HG03064 (cell line): ENCODE measurements around the gene BMPR1A.

Experiments
- ATAC-seq: cut with Tn5 transposase; IDR thresholded peaks from one replicate; pipeline ENCODE4 v1.9.1; 2021; ENCODE audit warnings: low read depth; ENCODE audit not compliant: unreplicated experiment

The BMPR1A gene

DNA sequence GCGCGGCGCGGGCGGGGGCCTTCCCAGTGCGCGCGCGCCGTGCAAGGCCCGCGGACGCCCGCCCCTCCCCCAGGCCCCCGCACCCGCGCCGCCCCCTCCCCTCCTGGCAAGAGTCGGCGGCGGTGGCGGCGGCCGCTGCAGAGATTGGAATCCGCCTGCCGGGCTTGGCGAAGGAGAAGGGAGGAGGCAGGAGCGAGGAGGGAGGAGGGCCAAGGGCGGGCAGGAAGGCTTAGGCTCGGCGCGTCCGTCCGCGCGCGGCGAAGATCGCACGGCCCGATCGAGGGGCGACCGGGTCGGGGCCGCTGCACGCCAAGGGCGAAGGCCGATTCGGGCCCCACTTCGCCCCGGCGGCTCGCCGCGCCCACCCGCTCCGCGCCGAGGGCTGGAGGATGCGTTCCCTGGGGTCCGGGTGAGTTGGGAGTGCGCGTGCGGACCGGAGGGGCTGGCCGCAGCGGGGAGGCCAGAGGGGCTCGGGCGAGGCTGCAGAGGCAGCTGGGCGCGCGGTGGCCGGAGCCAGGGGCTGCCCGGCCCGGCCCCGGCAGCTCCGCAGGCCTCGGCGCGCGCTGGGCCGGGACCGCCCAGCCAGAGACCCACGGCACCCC lies at the start of gene BMPR1A:
TSS of gene BMPR1A (plus strand) at position 109 of the 602 bp plus-strand sequence. CDS start 119,400 bp downstream, outside the sequence.
- peak; percentile 38 for ATAC-seq

DNA sequence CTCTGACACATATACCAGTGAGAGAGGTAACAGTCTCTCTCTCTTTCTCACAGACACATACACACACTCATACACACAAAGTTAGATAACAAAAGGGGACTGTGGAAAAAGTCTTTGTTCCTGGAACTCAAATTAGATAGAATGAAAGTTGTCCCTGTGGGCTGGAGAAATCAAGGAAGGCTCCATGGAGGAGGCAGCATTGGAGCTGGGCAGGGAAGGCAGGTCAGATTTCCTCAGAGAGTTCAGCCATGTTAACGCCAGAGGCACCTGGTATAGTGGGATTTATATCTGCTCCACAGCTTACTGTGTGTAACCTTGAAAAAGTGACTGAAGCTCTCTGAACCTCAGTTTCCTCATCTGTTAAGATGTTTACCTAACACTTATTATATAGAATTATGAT lies 49.4 kb upstream of the BMPR1A start:
- no peak for ATAC-seq

DNA sequence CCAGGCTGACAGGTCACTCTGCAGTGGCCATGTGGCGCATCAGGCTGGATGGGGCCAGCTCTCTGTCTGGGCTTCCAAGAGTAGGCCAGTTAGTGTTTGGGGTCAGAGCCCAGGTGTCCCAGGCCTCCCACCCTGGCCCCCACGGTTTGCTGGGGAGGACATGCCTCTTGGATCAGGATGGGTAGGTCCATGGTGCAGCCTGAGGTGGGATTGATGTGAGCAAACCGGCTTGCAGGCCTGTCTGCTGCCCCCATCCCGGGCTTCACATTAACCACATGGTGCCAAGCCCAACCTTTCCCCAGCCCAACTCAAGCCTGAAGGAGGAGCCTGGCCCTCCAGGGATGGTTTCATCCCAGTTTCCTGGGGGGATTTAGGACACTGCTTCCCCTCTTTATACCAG lies 48.9 kb upstream of the BMPR1A start:
- no peak for ATAC-seq

DNA sequence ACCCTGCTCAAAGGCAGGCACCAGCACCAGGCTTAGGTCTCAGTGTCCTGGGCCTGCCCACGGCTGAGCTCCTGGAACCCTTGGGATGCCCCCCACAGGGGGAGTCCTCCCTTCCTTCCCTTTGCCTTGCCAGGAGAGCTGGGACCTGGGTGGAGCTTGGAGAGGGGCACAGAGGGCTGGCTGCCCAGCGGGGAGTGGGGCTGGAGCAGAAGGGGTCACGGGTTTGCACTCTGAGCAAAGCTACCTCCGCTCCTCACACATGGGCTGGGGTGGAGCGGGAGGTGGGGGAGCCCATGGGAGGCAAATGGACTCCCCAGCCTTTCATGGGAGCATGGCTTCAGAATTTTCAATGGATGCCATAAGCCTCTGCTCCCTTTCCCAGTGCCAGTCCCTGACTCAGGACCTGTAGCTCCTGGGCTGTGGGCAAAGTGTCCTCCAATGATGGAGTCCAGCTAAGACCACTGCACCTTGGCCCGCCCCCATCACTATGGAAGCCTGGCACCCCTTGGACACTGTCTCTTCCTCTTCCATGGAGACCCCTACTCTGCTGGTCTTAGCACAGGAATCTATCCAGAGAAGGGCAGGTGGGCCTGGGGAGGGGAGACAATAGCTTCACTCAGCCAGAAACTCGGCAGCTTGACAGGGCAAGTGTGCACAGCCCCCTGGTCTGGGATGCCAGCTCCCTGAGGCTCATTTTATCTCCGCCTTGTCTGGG lies 48.2 kb upstream of the BMPR1A start:
- no peak for ATAC-seq

DNA sequence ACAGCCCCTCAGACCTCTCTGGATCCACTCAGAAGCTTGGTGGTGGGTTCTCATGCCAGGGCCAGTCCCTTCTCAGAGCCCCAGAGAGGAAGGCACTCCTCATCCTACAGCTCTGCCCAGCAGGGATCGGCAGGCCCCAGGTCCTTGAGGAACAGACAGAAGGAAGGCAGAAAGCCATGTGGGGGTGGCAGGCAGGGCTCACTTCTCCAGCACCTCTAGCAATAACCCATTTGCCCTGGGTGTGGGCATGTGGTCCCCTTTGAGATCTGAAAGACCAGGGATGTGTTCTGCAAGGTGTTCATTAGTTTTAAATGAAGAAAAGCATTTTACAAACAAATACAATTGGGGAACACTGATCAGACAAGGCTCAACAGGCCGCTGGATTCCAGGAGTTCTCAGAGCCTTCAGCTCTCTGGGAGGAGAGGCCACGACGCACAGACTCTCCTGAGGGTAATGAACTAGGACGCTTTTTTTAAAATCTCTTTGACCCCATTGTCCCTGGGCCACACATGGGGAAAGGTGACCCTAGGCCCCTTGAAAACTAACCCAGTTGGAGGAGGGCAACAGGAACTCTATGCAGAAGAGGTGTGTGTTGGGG lies 47.5 kb upstream of the BMPR1A start:
- no peak for ATAC-seq

DNA sequence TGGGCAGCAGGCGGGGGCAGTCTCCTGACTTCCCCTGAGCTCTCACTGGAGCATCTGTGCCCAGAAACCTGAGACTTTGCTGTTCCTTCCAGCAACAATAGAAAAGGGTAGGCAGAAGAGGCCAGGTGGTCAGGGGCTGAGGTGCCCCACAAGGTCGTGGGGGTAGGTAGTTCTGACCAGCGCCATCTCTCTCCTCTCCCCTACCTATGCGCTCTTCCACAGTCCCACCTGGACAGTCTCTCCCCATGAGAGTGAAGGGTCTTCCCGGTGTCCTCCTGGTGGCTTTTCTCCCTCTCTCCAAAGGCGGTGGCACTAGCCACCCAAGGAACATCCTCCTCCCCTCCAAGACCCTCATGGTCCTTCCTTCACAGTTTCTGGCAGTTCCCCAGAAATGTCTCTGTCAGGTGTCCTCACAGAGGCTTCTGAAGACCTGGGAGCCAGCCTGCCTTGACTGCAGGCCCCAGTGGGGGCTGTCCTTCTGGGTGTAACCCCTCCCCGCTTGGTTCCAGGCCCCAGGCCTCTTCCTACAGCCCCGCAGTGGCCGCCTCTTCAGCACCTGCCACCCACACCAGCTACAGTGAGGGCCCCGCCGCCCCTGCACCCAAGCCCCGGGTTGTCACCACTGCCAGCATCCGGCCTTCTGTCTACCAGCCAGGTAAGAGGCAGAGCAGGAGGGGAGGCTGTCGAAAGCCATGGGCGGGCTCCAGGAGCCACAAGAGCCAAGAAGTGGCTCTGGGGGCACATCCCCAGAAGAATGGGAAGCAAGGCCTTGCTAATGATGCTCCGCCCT lies 46.8 kb upstream of the BMPR1A start:
- ATAC-seq = no peak

DNA sequence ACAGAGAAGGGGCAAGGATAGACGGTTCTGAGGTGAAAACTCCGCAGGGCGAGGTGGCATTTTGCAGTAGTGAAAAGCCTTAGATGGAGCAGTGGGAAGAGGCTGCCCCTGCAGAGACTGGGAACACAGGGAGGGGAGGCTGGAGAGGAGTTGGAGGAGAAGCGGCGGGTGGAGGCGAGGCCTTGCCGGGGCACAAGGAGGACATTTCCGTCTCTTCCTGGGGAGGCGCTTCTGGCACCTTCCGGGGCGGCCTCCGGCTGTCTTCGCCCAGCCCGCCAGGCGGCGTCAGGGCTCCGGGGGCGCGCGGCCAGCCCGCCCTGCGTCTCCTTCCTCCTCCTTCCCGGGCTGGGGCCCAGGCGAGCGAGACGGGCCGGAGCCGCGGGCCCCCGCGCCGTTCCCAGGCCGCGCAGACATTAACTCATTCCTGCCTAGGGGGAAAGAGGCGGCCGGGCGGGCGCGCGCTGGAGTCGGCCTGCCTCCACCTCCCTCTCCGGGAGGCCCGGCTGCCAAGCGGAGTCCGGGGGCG lies 45.4 kb upstream of the BMPR1A start:
- peak; percentile 91 for ATAC-seq

DNA sequence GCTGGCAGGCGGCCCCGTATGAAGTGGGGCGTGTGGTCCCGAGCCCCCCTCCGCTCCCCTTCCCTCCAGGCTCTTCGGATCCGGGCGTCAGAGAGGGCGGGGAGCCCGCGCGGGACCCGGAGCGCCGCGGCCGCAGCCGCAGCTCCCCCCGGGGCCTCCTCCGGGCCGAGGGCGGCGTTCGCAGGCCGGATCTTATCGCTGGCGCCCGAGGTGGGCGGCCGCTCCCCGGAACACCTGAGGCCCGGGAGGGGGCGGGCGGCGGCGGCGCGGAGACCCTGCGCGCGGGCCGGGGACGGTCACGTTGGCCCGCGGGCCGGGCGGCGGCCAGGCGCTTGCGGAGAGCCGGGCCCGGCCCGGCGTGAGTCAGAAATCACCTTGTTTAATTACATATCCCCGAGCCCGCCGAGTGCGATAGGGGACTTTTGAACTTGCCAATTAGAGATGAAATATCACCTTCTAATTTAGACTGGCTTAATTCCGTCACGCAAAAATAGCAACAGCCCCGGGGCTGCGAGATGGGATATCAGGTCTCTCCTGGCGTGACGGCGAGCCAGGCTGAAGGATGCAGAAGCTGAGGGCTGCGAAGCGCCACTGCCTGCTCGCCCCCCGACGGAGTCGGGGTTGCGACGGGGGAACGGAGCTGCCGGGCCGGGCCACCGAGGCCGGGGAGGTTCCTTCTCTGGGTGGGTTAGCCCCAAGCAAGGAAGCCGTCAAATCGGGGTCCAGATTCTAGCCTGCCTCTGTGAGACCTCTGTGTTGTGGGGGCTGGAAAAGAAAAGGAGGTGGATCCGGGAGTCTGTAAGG lies 44.7 kb upstream of the BMPR1A start:
- ATAC-seq = peak; percentile 46

DNA sequence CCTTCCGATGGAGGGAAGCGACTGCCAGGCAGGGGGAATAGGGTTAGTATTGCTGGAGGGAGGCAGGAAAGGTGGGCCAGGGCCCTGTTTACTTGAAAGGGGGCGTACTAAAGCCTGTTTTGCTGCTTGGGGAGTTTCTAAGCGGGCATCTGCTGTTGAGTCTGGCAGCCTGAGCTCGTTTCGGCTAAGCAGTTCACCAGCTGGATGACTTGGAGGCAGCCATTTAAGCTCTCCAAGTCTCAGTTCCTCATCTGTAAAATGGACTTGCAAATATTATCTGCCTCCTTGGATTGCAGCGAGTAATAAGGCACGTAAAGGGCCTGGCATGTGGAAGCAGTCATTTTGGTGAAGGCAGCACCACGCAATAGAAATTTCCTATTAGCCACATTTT lies 44.1 kb upstream of the BMPR1A start:
- ATAC-seq = no peak

DNA sequence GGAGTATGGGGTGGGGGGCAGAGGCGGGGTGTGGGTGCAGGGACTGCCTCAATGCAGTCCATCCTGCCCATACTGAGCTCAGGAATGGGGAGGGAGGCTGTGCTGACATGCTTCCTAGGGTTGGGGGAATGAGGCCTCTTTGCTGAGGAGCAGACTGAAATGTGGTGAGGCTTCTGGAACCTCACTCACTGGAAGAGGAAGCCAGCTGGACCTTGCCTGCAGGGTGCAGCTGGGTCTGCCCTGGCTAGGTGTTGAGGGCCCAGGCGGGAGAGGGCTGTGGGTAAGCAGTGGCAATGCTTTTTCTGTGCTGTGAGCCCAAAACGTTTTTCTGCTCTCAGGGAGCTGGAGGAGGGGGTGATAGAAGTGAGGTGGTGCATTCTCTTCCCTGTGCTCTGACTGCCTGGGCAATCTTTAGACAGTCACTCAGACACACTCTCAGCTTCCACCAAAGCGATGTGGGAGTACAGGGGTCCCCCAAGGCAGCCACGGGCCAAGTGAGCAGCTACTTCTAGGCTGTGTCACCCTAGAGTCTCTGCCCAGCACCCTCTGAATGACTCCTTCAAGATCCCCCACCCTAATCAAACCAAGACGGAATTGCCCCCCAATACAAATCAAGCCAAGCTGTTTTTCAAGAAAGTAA lies 41.1 kb upstream of the BMPR1A start:
- ATAC-seq = no peak

DNA sequence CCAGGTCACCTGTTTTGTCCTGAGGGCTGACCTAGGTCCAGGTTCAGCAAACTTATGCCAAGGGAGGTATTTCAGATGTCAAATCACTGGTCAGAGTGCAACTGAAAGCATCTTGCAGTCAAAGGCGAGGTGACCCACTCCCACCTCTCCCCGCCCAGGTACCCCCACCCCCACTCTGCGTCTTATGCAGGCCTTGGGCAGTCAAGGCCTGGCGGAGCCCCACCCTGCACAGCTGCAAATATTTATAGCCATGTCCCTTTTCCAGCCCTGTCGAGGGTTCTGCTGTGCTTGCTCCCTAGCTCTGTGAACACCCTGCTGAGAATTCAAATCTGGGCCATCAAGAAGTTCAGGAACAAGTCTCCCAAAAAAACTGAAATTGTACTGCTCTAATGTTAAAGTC lies 40.6 kb upstream of the BMPR1A start:
- ATAC-seq = no peak

DNA sequence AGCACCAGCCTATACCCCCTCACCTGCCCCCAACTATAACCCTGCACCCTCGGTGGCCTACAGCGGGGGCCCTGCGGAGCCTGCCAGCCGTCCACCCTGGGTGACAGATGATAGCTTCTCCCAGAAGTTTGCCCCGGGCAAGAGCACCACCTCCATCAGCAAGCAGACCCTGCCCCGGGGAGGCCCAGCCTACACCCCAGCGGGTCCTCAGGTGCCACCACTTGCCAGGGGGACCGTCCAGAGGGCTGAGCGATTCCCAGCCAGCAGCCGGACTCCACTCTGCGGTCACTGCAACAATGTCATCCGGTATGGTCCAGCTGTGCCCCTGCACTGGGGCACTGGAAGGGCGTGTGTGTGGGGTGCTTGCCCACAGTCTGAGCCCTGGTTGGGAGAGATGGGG lies 40.0 kb upstream of the BMPR1A start:
- ATAC-seq = no peak

DNA sequence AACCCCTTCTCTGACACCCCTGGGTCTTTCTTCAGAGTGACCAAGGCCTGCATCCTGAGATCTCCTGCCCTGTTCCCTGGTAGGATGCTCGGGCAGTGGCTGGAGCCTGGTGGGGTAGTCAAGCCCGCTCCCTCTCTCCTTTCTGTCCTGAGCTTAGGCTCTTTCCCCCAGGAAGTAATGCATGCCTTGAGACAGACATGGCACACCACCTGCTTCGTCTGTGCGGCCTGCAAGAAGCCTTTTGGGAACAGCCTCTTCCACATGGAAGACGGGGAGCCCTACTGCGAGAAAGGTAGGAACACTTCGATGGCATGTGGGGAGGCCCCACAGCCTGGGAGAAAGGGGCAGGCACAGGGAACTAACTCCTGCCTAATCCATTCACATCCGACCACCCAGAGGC lies 37.9 kb upstream of the BMPR1A start:
- ATAC-seq = no peak

DNA sequence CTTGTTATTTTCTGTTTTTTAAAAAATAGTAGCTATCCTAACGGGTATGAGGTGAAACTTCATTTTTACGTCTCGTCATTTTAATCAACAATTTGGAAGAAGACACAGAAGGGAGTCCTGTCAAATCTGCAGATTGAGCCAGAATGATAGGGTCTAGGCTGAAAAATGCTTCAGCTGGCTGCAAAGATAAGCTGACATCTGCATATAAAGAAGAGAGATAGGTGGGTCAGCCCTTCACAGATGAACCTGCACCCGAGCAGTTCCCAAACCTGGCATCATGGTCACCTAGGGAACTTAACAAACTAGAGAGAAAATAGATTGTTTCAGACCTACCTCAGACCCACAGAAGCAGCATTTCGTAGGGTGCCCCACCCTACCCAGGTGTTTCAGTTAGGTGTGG lies 35.2 kb upstream of the BMPR1A start:
- ATAC-seq = no peak

DNA sequence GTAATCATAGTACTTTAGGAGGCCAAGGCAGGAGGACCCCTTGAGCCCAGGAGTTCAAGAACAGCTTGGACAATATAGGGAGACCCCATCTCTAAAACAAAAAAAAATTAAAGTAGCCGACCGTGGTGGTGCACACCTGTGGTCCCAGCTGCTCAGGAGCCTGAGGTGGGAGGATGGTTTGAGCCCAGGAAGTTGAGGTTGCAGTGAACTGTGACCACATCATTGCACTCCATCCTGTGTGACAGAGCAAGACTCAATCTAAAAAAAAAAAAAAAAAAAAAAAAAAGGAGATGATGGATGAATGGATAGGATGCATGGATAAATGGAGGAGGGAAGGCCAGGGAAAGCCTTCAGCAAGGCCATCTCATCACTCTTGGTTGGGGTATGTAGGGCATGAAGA lies 33.4 kb upstream of the BMPR1A start:
- no peak for ATAC-seq

DNA sequence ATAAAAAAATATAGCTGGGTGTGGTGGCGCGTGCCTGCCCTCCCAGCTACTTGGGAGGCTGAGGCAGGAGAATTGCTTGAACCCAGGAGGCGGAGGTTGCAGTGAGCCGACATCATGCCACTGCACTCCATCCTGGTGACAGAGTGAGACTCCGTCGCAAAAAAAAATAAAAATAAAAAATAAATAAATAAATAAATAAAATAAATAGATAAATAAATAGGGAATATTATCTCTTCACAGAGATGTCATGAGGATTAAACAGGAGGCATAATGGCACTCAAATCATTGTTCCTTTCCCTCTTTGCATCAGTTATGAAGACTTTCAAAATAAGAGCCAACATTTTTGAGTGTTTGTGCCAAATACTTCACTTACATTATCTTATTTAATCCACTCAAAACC lies 32.0 kb upstream of the BMPR1A start:
- no peak for ATAC-seq

DNA sequence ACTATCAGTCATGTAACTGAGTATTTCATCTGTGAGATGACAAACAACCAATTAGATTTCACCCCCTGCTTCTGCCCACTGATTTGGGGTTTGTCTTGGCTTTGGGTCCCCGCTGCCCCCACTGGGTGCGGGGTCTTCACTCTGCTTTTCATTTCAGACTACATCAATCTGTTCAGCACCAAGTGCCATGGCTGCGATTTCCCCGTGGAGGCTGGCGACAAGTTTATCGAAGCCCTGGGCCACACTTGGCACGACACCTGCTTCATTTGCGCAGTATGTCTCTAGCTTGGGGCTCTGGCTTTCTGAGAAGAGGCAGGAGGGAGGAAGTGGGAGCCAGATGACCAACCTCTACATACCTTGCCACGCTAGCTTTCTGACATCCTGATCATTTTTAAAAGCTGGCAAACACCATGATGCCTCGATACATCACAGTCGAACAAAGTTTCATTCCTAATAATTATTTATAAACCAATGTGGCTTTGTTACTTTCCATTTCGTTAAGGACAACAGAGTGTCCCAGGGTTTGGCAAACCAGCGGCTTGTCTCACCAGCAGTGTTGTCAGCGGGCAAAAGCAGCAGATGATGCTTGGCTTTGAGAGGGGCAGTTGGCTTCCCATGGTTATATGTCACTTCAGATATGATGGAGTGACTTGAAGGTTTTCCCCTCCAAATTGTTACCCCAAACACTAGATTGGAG lies 30.3 kb upstream of the BMPR1A start:
- no peak for ATAC-seq

DNA sequence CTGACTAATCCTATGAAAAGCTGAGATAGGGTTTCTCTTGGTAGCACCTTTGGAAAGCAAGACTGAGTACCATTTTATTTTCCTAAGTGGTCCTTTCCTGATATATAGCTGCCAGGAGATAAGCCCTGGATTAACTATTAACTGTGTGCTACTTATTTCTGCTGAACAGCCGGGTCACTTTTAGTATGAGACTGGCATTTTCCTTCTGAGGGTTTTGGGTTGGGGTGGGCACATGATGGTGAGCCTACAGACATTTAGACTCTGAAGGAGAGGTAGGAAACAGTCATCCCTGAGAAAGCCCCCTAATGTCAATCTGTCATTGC lies 29.8 kb upstream of the BMPR1A start:
- no peak for ATAC-seq

DNA sequence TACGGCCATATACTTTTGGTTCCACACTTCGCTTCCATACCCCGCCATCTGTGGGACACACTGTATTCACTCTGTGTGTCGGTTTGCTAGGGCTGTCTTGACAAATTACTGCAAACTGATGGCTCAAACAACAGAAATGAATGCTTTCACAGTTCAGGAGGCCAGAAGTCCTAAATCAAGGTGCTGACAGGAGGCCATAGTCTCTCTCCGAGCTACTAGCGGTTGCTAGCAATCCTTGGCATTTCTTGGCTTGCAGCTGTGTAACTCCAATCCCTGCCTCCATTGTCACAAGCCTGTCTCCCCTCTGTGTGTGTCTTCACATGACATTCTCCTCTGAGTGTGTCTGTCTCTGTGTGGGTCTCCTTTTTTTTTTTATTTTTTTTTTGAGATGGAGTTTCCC lies 28.9 kb upstream of the BMPR1A start:
- ATAC-seq = no peak
